ENCODE results near the gene VPS25.
"Not testable (repeated sequence)": the region's sequence is repeated elsewhere in the genome, so short reads cannot be mapped to it uniquely, and the experiment has no call there.

The VPS25 gene

GRCh38 chr17:42769964-42770363 lies 3.3 kb upstream of the VPS25 start:
- not testable (repeated sequence) for DNase-seq

GRCh38 chr17:42772945-42773289 lies 332 bp upstream of the VPS25 start:
- no peak for DNase-seq

GRCh38 chr17:42774066-42774745 lies 957 bp downstream of the VPS25 start:
- no peak for DNase-seq

- DNase-seq, result no peak
Observed at GRCh38 chr17:42775534-42776098, 2.4 kb downstream of the VPS25 start.

GRCh38 chr17:42778570-42778969 lies 5.3 kb downstream of the VPS25 start:
- DNase-seq, result no peak

GRCh38 chr17:42779304-42779935 lies 6.2 kb downstream of the VPS25 start:
- DNase-seq, result no peak

- peak; percentile 65 for DNase-seq
Observed at GRCh38 chr17:42779936-42780850, 6.9 kb downstream of the VPS25 start, which contains the start of gene WNK4. Gene WNK4, plus strand, starts transcription at chr17:42780610. Its CDS starts 89 bp downstream, at chr17:42780699.

- DNase-seq, result no peak
Observed at GRCh38 chr17:42780851-42781638, 7.8 kb downstream of the VPS25 start.

GRCh38 chr17:42781639-42782165 lies 8.5 kb downstream of the VPS25 start:
- no peak for DNase-seq

- DNase-seq, result no peak
Observed at GRCh38 chr17:42782166-42783061, 9.2 kb downstream of the VPS25 start.

GRCh38 chr17:42783062-42783790 lies 10.0 kb downstream of the VPS25 start:
- no peak for DNase-seq

- DNase-seq, result no peak
Observed at GRCh38 chr17:42783791-42784138, 10.5 kb downstream of the VPS25 start.

- DNase-seq, result no peak
Observed at GRCh38 chr17:42784409-42784808, 11.2 kb downstream of the VPS25 start.

- DNase-seq, result peak; percentile 61
Observed at GRCh38 chr17:42784811-42785592, 11.8 kb downstream of the VPS25 start.

GRCh38 chr17:42787266-42787665 lies 14.0 kb downstream of the VPS25 start:
- no peak for DNase-seq

- no peak for DNase-seq
Observed at GRCh38 chr17:42791948-42792347, 18.7 kb downstream of the VPS25 start.

GRCh38 chr17:42792545-42792944 lies 19.3 kb downstream of the VPS25 start:
- no peak for DNase-seq

- DNase-seq, result no peak
Observed at GRCh38 chr17:42795061-42795460, 21.8 kb downstream of the VPS25 start.

GRCh38 chr17:42795465-42795864 lies 22.2 kb downstream of the VPS25 start:
- DNase-seq, result no peak

All from NCI-H69 (cell line).